ENCODE data around the gene FERMT1.

Gene FERMT1

GRCh38 chr20:6122873-6123648 lies at the start of gene FERMT1:
Gene FERMT1 (minus strand): TSS chr20:6123030. CDS start chr20:6119554, 3,476 bp downstream.
- Histone ChIP-seq H3K4me3 (ENCODE audit: insufficient read depth, low read length, poor library complexity, severe bottlenecking) (no peak within 1 kb of the TSS), H3K4me2 (ENCODE audit: low read depth, low read length, poor library complexity, severe bottlenecking) (no peak within 1 kb of the TSS), H3K9ac (ENCODE audit: low read length) (no peak within 1 kb of the TSS), H3K9me2 (replicated peaks; ENCODE audit: insufficient read depth, low read length) (no peaks in the 10 kb centered on the region), H3K9me3 (ENCODE audit: insufficient read depth, low read length) (no peaks in the 10 kb centered on the region), H3K27ac (ENCODE audit: low read depth, low read length) (no peak within 1 kb of the TSS), H3F3A (ENCODE audit: insufficient read depth) (no peaks in the 10 kb centered on the region), H3K27me3 (ENCODE audit: low read length) (no peaks in the 10 kb centered on the region), H3K36me3 (ENCODE audit: low read length) (no peaks in the 10 kb centered on the region), H3K79me2 (ENCODE audit: insufficient read depth, low read length) (no peaks in the 10 kb centered on the region), H4K20me1 (ENCODE audit: low read depth, low read length) (no peaks in the 10 kb centered on the region), H2AFZ (ENCODE audit: low read depth, low read length, severe bottlenecking) (no peak within 1 kb of the TSS)
- TF ChIP-seq CTCF (IDR thresholded peaks at IDR 0.05; ENCODE audit: insufficient read depth, low read length, poor library complexity, severe bottlenecking) (no peak), EZH2phosphoT487 (conservative IDR thresholded peaks at IDR 0.05; ENCODE audit: low read length) (no peak)

GRCh38 chr20:6169251-6169650 lies 46.4 kb upstream of the FERMT1 start:
- H3K79me2 ChIP-seq (ENCODE audit: insufficient read depth, low read length): no peaks in the 10 kb centered on the region
- no peak for TF ChIP-seq CTCF (IDR thresholded peaks at IDR 0.05; ENCODE audit: insufficient read depth, low read length, poor library complexity, severe bottlenecking)
- no peak for TF ChIP-seq EZH2phosphoT487 (conservative IDR thresholded peaks at IDR 0.05; ENCODE audit: low read length)
- no peaks in the 10 kb centered on the region for H3K36me3 ChIP-seq (ENCODE audit: low read length)
- no peaks in the 10 kb centered on the region for H3K9me3 ChIP-seq (ENCODE audit: insufficient read depth, low read length)
- H3K4me2 ChIP-seq (ENCODE audit: low read depth, low read length, poor library complexity, severe bottlenecking): no peak overlapping the region
- H3F3A ChIP-seq (ENCODE audit: insufficient read depth): no peaks in the 10 kb centered on the region
- no peak overlapping the region for H3K9ac ChIP-seq (ENCODE audit: low read length)
- no peaks in the 10 kb centered on the region for H4K20me1 ChIP-seq (ENCODE audit: low read depth, low read length)
- no peaks in the 10 kb centered on the region for H3K9me2 ChIP-seq (replicated peaks; ENCODE audit: insufficient read depth, low read length)
- H2AFZ ChIP-seq (ENCODE audit: low read depth, low read length, severe bottlenecking): no peak overlapping the region
- no peaks in the 10 kb centered on the region for H3K27me3 ChIP-seq (ENCODE audit: low read length)
- H3K4me3 ChIP-seq (ENCODE audit: insufficient read depth, low read length, poor library complexity, severe bottlenecking): no peak overlapping the region
- no peak overlapping the region for H3K27ac ChIP-seq (ENCODE audit: low read depth, low read length)

GRCh38 chr20:6168204-6168603 lies 45.4 kb upstream of the FERMT1 start:
- no peaks in the 10 kb centered on the region for H4K20me1 ChIP-seq (ENCODE audit: low read depth, low read length)
- H2AFZ ChIP-seq (ENCODE audit: low read depth, low read length, severe bottlenecking): no peak overlapping the region
- H3K36me3 ChIP-seq (ENCODE audit: low read length): no peaks in the 10 kb centered on the region
- no peak for TF ChIP-seq EZH2phosphoT487 (conservative IDR thresholded peaks at IDR 0.05; ENCODE audit: low read length)
- no peaks in the 10 kb centered on the region for H3K27me3 ChIP-seq (ENCODE audit: low read length)
- H3K4me3 ChIP-seq (ENCODE audit: insufficient read depth, low read length, poor library complexity, severe bottlenecking): no peak overlapping the region
- H3K9me2 ChIP-seq (replicated peaks; ENCODE audit: insufficient read depth, low read length): no peaks in the 10 kb centered on the region
- H3K79me2 ChIP-seq (ENCODE audit: insufficient read depth, low read length): no peaks in the 10 kb centered on the region
- no peak overlapping the region for H3K27ac ChIP-seq (ENCODE audit: low read depth, low read length)
- no peak overlapping the region for H3K4me2 ChIP-seq (ENCODE audit: low read depth, low read length, poor library complexity, severe bottlenecking)
- no peak overlapping the region for H3K9ac ChIP-seq (ENCODE audit: low read length)
- H3K9me3 ChIP-seq (ENCODE audit: insufficient read depth, low read length): no peaks in the 10 kb centered on the region
- no peaks in the 10 kb centered on the region for H3F3A ChIP-seq (ENCODE audit: insufficient read depth)

- Histone ChIP-seq H3K9me3 (ENCODE audit: insufficient read depth, low read length) (no peaks in the 10 kb centered on the region), H3K9ac (ENCODE audit: low read length) (no peak overlapping the region), H3K79me2 (ENCODE audit: insufficient read depth, low read length) (no peaks in the 10 kb centered on the region), H3K4me3 (ENCODE audit: insufficient read depth, low read length, poor library complexity, severe bottlenecking) (no peak overlapping the region), H3K27me3 (ENCODE audit: low read length) (no peaks in the 10 kb centered on the region), H4K20me1 (ENCODE audit: low read depth, low read length) (no peaks in the 10 kb centered on the region), H3K4me2 (ENCODE audit: low read depth, low read length, poor library complexity, severe bottlenecking) (no peak overlapping the region), H2AFZ (ENCODE audit: low read depth, low read length, severe bottlenecking) (no peak overlapping the region), H3K9me2 (replicated peaks; ENCODE audit: insufficient read depth, low read length) (no peaks in the 10 kb centered on the region), H3K36me3 (ENCODE audit: low read length) (no peaks in the 10 kb centered on the region), H3K27ac (ENCODE audit: low read depth, low read length) (no peak overlapping the region), H3F3A (ENCODE audit: insufficient read depth) (no peaks in the 10 kb centered on the region)
- TF ChIP-seq CTCF (IDR thresholded peaks at IDR 0.05; ENCODE audit: insufficient read depth, low read length, poor library complexity, severe bottlenecking): no peak
- no peak for TF ChIP-seq EZH2phosphoT487 (conservative IDR thresholded peaks at IDR 0.05; ENCODE audit: low read length)
These were observed 42.5 kb upstream of the FERMT1 start for GRCh38 chr20:6165346-6165745.
